PFSK-1 (cell line): ENCODE data around the gene TENM3.

Experiments
- FOXP2 ChIP-seq: optimal IDR thresholded peaks from 2 replicates; pipeline ENCODE3; 2011; ENCODE audit warnings: borderline replicate concordance, control low read depth, inconsistent platforms; ENCODE audit not compliant: insufficient read depth; ENCODE audit errors: extremely low read length, extremely low read depth
- POLR2AphosphoS5 ChIP-seq: IDR thresholded peaks from 2 replicates; pipeline ENCODE4 v1.6.1; 2012; ENCODE audit warnings: low read depth, mild to moderate bottlenecking, control low read depth, low read length, moderate library complexity
- REST ChIP-seq, 2 experiments: IDR thresholded peaks; 2 replicates each; pipeline versions ENCODE4 v1.6.1 to v1.8.0; 2011 to 2012; ENCODE audit warnings: low read depth in 2 of 2, low read length in 2 of 2, control low read depth in 1 of 2, inconsistent platforms in 1 of 2, mild to moderate bottlenecking in 1 of 2, moderate library complexity in 1 of 2; ENCODE audit not compliant: insufficient read depth in 1 of 2
- SIN3A ChIP-seq: IDR thresholded peaks from 2 replicates; pipeline ENCODE4 v1.6.1; 2012; ENCODE audit warnings: mild to moderate bottlenecking, low read length, moderate library complexity, borderline replicate concordance; ENCODE audit not compliant: insufficient read depth
- TAF1 ChIP-seq: IDR thresholded peaks from 2 replicates; pipeline ENCODE4 v1.6.1; 2012; ENCODE audit warnings: low read length, control low read depth, borderline replicate concordance; ENCODE audit not compliant: insufficient read depth

TENM3 gene

GRCh38 chr4:182325848-182326255 is 82.7 kb downstream of the TENM3 start:
- TF ChIP-seq POLR2AphosphoS5 (no peak), SIN3A (no peak), TAF1 (no peak), REST (IDR thresholded peaks at IDR 0.05; ENCODE audit: insufficient read depth in 1 of 2, low read depth in 2 of 2, low read length in 2 of 2) (no peak), FOXP2 (no peak)

- TF ChIP-seq POLR2AphosphoS5 (no peak), FOXP2 (no peak), SIN3A (no peak), REST (IDR thresholded peaks at IDR 0.05; ENCODE audit: insufficient read depth in 1 of 2, low read depth in 2 of 2, low read length in 2 of 2) (no peak), TAF1 (no peak)
Observed at GRCh38 chr4:182328505-182328904, 85.3 kb downstream of the TENM3 start.

GRCh38 chr4:182337366-182337765 is 94.2 kb downstream of the TENM3 start:
- TF ChIP-seq POLR2AphosphoS5 (no peak), SIN3A (no peak), FOXP2 (no peak), REST (IDR thresholded peaks at IDR 0.05; ENCODE audit: insufficient read depth in 1 of 2, low read depth in 2 of 2, low read length in 2 of 2) (no peak)

- TF ChIP-seq REST (IDR thresholded peaks at IDR 0.05; ENCODE audit: insufficient read depth in 1 of 2, low read depth in 2 of 2, low read length in 2 of 2) = no peak
- no peak for TF ChIP-seq TAF1
- TF ChIP-seq FOXP2 = no peak
- TF ChIP-seq SIN3A = no peak
- no peak for TF ChIP-seq POLR2AphosphoS5
Observed at GRCh38 chr4:182338063-182338462, 94.9 kb downstream of the TENM3 start.

GRCh38 chr4:182338746-182339145 is 95.5 kb downstream of the TENM3 start:
- TF ChIP-seq REST (IDR thresholded peaks at IDR 0.05; ENCODE audit: insufficient read depth in 1 of 2, low read depth in 2 of 2, low read length in 2 of 2) (no peak), TAF1 (no peak), POLR2AphosphoS5 (no peak), SIN3A (no peak), FOXP2 (no peak)
